Measurements from ENCODE around the gene DCLK2. TPM values are rescaled to one million over a fixed set of nuclear protein-coding genes. Genes with fewer than 3 reads are reported as not detected.

The DCLK2 gene
- polyA plus RNA-seq, 1 of the 3 experiments (the other 2 are of a cell fraction): 10.1 TPM

DNA sequence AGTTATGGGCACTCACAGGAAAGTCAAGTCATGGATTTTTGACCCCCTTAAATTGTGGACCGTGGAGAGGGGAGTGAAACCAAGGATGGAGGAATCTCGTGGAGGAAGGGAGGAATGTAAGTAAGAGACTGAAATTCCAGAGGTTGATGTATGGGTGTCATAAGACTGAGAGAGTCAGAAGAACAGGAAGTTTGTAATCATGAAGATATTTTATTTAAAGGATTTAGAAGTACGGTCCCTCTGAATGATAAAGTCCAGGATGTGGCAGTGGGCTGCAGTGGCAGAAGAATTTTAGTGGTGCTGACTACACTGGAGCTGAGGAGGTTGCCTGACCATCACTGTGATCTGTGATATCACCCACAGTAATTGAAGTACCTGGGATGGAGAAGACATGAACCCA is 57.8 kb downstream of the DCLK2 start:
- DNase-seq: no peak
- H3K4me2 ChIP-seq: peak overlapping the region; percentile 68; the same call in 1 of the 2 replicates

DNA sequence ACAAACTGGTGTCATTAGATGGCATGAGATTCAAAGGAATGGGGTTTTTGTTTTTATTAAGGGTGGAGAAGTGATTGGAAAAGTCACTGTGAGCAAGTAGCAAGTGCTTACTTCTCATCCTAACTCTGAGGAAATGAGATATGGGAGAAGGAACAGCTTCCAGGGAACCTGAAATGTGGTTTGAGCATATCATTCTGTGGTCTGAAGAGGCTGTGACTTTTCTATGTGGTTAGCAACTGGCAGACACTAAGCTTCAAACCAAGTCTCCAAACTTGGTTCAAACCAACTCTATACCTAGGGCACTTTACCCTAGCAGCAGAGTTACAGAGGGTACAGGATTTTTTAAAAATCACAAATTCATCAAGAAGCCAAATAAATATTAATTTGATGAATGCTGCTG is 58.2 kb downstream of the DCLK2 start:
- Histone ChIP-seq H4K20me1 (ENCODE audit: insufficient read depth) (no peaks in the 10 kb centered on the region), H3K9me2 (no peaks in the 10 kb centered on the region), H3K9me3 (no peaks in the 10 kb centered on the region), H3F3A (replicated peaks; ENCODE audit: insufficient read depth) (peaks cover 37% of the 10 kb centered on the region), H3K27ac (ENCODE audit: low read depth in 2 of 2, low read length in 1 of 2) (peak overlapping the region; percentile 13 to 66; a peak in 3 of 4 replicates), H3K4me1 (ENCODE audit: control insufficient read depth in 1 of 2, insufficient read depth in 2 of 2, low read depth in 1 of 2, low read length in 1 of 2) (peaks cover 2 to 59% of the 10 kb centered on the region in 2 experiments), H3K9ac (no peak overlapping the region), H3K79me2 (ENCODE audit: insufficient read depth) (peaks cover 90% of the 10 kb centered on the region), H3K4me3 (ENCODE audit: low read depth in 2 of 2, low read length in 1 of 2) (no peak overlapping the region), H3K27me3 (ENCODE audit: insufficient read depth) (no peaks in the 10 kb centered on the region), H3K4me2 (peak overlapping the region; percentile 68; the same call in 1 of the 2 replicates), H3K36me3 (replicated peaks in 1 of 2; ENCODE audit: control insufficient read depth in 1 of 2, insufficient read depth in 2 of 2, low read length in 1 of 2) (peaks cover 0 to 2% of the 10 kb centered on the region in 2 experiments), H2AFZ (ENCODE audit: low read depth) (no peak overlapping the region)
- DNase-seq: no peak
- TF ChIP-seq EZH2phosphoT487 (IDR thresholded peaks at IDR 0.05; ENCODE audit: borderline replicate concordance, low read depth) (no peak), GATA2 (CRISPR knock-in tag; IDR thresholded peaks at IDR 0.05) (no peak), TEAD4 (IDR thresholded peaks at IDR 0.05; ENCODE audit: borderline replicate concordance, insufficient read depth) (0 out of 2 replicates have a peak, but pooled peaks have one; percentile 3), TCF12 (IDR thresholded peaks at IDR 0.05) (no peak)
- CTCF ChIA-PET: interaction anchor here (0.9 to 1.0 kb wide), 2 partner anchors 9 to 107 kb away, joined by 3 to 4 read pairs; no protein-coding TSS in a partner anchor
- POLR2A ChIA-PET: no interaction called here

More for the DNA sequence above, 57.8 kb downstream of the DCLK2 start:
- Histone ChIP-seq H3K79me2 (ENCODE audit: insufficient read depth) (peaks cover 92% of the 10 kb centered on the region), H3K27ac (ENCODE audit: low read depth in 2 of 2, low read length in 1 of 2) (peak overlapping the region; percentile 58 to 66; a peak in 3 of 4 replicates), H3K9me2 (no peaks in the 10 kb centered on the region), H3K4me3 (ENCODE audit: low read depth in 2 of 2, low read length in 1 of 2) (no peak overlapping the region), H3K36me3 (replicated peaks in 1 of 2; ENCODE audit: control insufficient read depth in 1 of 2, insufficient read depth in 2 of 2, low read length in 1 of 2) (peaks cover 0 to 2% of the 10 kb centered on the region in 2 experiments), H4K20me1 (ENCODE audit: insufficient read depth) (no peaks in the 10 kb centered on the region), H3K9ac (no peak overlapping the region), H3K27me3 (ENCODE audit: insufficient read depth) (no peaks in the 10 kb centered on the region), H2AFZ (ENCODE audit: low read depth) (0 out of 2 replicates have a peak overlapping the region, but pooled peaks have one; percentile 2), H3F3A (replicated peaks; ENCODE audit: insufficient read depth) (peaks cover 33% of the 10 kb centered on the region), H3K9me3 (no peaks in the 10 kb centered on the region), H3K4me1 (ENCODE audit: control insufficient read depth in 1 of 2, insufficient read depth in 2 of 2, low read depth in 1 of 2, low read length in 1 of 2) (peaks cover 5 to 61% of the 10 kb centered on the region in 2 experiments)
- TF ChIP-seq EP300 (IDR thresholded peaks at IDR 0.05; ENCODE audit: borderline replicate concordance in 1 of 2, low read depth in 1 of 2, low read length in 1 of 2) (peak in 1 of 2 experiments; percentile 65; a peak in 1 of 4 replicates), TCF12 (IDR thresholded peaks at IDR 0.05) (peak; percentile 47; the same call in 1 of the 2 replicates), JUND (IDR thresholded peaks at IDR 0.05) (peak; percentile 28; the same call in 1 of the 2 replicates), RAD21 (IDR thresholded peaks at IDR 0.05; ENCODE audit: low read length) (no peak), TEAD4 (IDR thresholded peaks at IDR 0.05; ENCODE audit: borderline replicate concordance, insufficient read depth) (peak; percentile 29; the same call in 1 of the 2 replicates)
- TF ChIP-seq, protein P1, sequence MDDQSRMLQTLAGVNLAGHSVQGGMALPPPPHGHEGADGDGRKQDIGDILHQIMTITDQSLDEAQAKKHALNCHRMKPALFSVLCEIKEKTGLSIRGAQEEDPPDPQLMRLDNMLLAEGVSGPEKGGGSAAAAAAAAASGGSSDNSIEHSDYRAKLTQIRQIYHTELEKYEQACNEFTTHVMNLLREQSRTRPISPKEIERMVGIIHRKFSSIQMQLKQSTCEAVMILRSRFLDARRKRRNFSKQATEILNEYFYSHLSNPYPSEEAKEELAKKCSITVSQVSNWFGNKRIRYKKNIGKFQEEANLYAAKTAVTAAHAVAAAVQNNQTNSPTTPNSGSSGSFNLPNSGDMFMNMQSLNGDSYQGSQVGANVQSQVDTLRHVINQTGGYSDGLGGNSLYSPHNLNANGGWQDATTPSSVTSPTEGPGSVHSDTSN (IDR thresholded peaks at IDR 0.05): peak; percentile 77; the same call in 1 of the 2 replicates
- WGBS (ENCODE audit: low lambda C conversion rate): 16% methylated on average over 3 of the region's 3 CpGs
- ChIA-PET CTCF (interaction anchor here (1.0 kb wide), 1 partner anchor 9 kb away, joined by 3 read pairs; no protein-coding TSS in a partner anchor), POLR2A (no interaction called here)

DNA sequence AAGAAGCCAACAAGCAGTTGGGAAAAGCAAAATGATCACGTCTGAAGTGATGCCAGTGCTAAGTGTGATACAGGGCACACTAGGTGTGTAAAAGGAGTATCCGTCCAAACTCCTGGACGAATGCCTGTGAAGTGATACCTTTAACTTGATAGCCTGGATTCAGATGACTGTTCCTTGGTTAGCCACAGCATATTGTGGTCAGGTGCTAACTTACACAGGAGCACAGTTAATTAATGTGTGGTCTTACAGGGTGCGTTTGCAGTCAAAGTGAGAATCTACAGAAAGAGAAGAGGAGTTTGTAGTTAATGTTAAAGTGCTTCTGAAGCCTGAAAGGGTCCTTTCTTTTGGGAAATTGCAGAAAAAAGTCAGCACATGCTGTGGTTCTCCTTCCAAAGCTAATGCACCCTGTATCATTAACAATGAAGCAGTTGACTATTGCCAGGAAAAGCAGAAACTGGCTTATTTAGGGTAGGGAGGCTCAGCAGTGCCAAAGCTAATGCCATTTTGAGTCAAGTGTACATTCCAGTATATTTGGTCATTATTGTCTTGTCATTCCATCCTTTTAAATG is 61.1 kb downstream of the DCLK2 start:
- Histone ChIP-seq H2AFZ (ENCODE audit: low read depth) (no peak overlapping the region), H3K9me3 (no peaks in the 10 kb centered on the region), H3K36me3 (replicated peaks in 1 of 2; ENCODE audit: control insufficient read depth in 1 of 2, insufficient read depth in 2 of 2, low read length in 1 of 2) (peaks cover 0 to 8% of the 10 kb centered on the region in 2 experiments), H3K27me3 (ENCODE audit: insufficient read depth) (no peaks in the 10 kb centered on the region), H3K9ac (no peak overlapping the region), H3K4me3 (ENCODE audit: low read depth in 2 of 2, low read length in 1 of 2) (no peak overlapping the region), H3F3A (replicated peaks; ENCODE audit: insufficient read depth) (peaks cover 49% of the 10 kb centered on the region), H4K20me1 (ENCODE audit: insufficient read depth) (no peaks in the 10 kb centered on the region; the same call in 1 of the 2 replicates), H3K4me2 (no peak overlapping the region), H3K27ac (ENCODE audit: low read depth in 2 of 2, low read length in 1 of 2) (peak overlapping the region in 1 of 2 experiments; percentile 26; a peak in 2 of 4 replicates), H3K4me1 (ENCODE audit: control insufficient read depth in 1 of 2, insufficient read depth in 2 of 2, low read depth in 1 of 2, low read length in 1 of 2) (peaks cover 0 to 59% of the 10 kb centered on the region in 2 experiments), H3K79me2 (ENCODE audit: insufficient read depth) (peaks cover 90% of the 10 kb centered on the region), H3K9me2 (no peaks in the 10 kb centered on the region)
- CTCF ChIA-PET: interaction anchor here (0.8 kb wide), 1 partner anchor 103 kb away, joined by 3 read pairs; no protein-coding TSS in a partner anchor
- 77% methylated on average over 4 of the region's 4 CpGs for WGBS (ENCODE audit: low lambda C conversion rate)
- no peak for DNase-seq
- POLR2A ChIA-PET: no interaction called here
- no peak for TF ChIP-seq TAF1 (IDR thresholded peaks at IDR 0.05; ENCODE audit: borderline replicate concordance, low read depth, low read length)
- TF ChIP-seq, protein P2, sequence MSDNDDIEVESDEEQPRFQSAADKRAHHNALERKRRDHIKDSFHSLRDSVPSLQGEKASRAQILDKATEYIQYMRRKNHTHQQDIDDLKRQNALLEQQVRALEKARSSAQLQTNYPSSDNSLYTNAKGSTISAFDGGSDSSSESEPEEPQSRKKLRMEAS (IDR thresholded peaks at IDR 0.05; ENCODE audit: low read depth): no peak
- TF ChIP-seq RCOR1 (IDR thresholded peaks at IDR 0.05; ENCODE audit: low read length): no peak
- no peak for TF ChIP-seq POLR2AphosphoS5 (IDR thresholded peaks at IDR 0.05; ENCODE audit: low read depth, low read length)
- no peak for TF ChIP-seq GABPA (IDR thresholded peaks at IDR 0.05; ENCODE audit: low read depth)
- TF ChIP-seq CHD2 (IDR thresholded peaks at IDR 0.05; ENCODE audit: low read length, partially characterized antibody): no peak
- TF ChIP-seq FOSL2 (IDR thresholded peaks at IDR 0.05; ENCODE audit: borderline replicate concordance, low read depth): no peak
- no peak for TF ChIP-seq RAD21 (IDR thresholded peaks at IDR 0.05; ENCODE audit: low read length)
- TF ChIP-seq, protein P3, sequence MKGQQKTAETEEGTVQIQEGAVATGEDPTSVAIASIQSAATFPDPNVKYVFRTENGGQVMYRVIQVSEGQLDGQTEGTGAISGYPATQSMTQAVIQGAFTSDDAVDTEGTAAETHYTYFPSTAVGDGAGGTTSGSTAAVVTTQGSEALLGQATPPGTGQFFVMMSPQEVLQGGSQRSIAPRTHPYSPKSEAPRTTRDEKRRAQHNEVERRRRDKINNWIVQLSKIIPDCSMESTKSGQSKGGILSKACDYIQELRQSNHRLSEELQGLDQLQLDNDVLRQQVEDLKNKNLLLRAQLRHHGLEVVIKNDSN (IDR thresholded peaks at IDR 0.05; ENCODE audit: borderline replicate concordance, low read depth): no peak
- TF ChIP-seq, protein P4, sequence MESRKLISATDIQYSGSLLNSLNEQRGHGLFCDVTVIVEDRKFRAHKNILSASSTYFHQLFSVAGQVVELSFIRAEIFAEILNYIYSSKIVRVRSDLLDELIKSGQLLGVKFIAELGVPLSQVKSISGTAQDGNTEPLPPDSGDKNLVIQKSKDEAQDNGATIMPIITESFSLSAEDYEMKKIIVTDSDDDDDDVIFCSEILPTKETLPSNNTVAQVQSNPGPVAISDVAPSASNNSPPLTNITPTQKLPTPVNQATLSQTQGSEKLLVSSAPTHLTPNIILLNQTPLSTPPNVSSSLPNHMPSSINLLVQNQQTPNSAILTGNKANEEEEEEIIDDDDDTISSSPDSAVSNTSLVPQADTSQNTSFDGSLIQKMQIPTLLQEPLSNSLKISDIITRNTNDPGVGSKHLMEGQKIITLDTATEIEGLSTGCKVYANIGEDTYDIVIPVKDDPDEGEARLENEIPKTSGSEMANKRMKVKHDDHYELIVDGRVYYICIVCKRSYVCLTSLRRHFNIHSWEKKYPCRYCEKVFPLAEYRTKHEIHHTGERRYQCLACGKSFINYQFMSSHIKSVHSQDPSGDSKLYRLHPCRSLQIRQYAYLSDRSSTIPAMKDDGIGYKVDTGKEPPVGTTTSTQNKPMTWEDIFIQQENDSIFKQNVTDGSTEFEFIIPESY (IDR thresholded peaks at IDR 0.05; ENCODE audit: borderline replicate concordance, low read depth): no peak

Data from SK-N-SH (cell line).